ENCODE data around the gene EHD4.

- TF ChIP-seq ZNF274 (IDR thresholded peaks at IDR 0.05; ENCODE audit: low read length) = no peak
- TF ChIP-seq ZNF274 (tag by site-specific recombination; IDR thresholded peaks at IDR 0.05; ENCODE audit: borderline replicate concordance) = no peak
- no peak for TF ChIP-seq CTCF (tag by site-specific recombination; IDR thresholded peaks at IDR 0.05)
- no peak for TF ChIP-seq PRDM4 (tag by site-specific recombination; IDR thresholded peaks at IDR 0.05)
- no peak for TF ChIP-seq ZFP3 (tag by site-specific recombination; IDR thresholded peaks at IDR 0.05; ENCODE audit: low read depth)
- no peak for TF ChIP-seq ZNF555 (tag by site-specific recombination; conservative IDR thresholded peaks at IDR 0.05)
- no peak for TF ChIP-seq REST (tag by site-specific recombination; IDR thresholded peaks at IDR 0.05)
- no peak for TF ChIP-seq ZNF16 (tag by site-specific recombination; IDR thresholded peaks at IDR 0.05; ENCODE audit: low read depth)
- no peak for TF ChIP-seq ZNF621 (tag by site-specific recombination; IDR thresholded peaks at IDR 0.05)
- TF ChIP-seq PATZ1 (tag by site-specific recombination; IDR thresholded peaks at IDR 0.05) = no peak
- no peak for TF ChIP-seq KLF8 (tag by site-specific recombination; IDR thresholded peaks at IDR 0.05)
- no peak for TF ChIP-seq ZNF660 (tag by site-specific recombination; IDR thresholded peaks at IDR 0.05)
- TF ChIP-seq ZBTB17 (tag by site-specific recombination; IDR thresholded peaks at IDR 0.05) = no peak
- TF ChIP-seq ELK4 (IDR thresholded peaks at IDR 0.05; ENCODE audit: borderline replicate concordance, low read depth, low read length) = no peak
- no peak for TF ChIP-seq ZNF324 (tag by site-specific recombination; IDR thresholded peaks at IDR 0.05)
These were observed 123.7 kb downstream of the EHD4 start for GRCh38 chr15:41848631-41849030.

Data from HEK293 (cell line).